K562 (cell line): Measurements from ENCODE around the gene CEP85L. TPM values are rescaled to one million over a fixed set of nuclear protein-coding genes. Genes with fewer than 3 reads are reported as not detected.

Source experiments
- ATAC-seq: fragments of 200-7000 bp; cut with Tn5 transposase; 3 replicates; pipeline ENCODE4 v1.9.1; 2020; ENCODE audit warnings: moderate library complexity
- BruUV-seq: library from RNA; stranded (reverse); fragments of 400-500 nt; replicated peaks from 2 replicates; lab custom pipeline; 2021; lab: Mats Ljungman, UMichigan
- CTCF ChIA-PET: fragments of 300-600 bp; formaldehyde crosslinking; extraction: SDS; loops from one replicate; lab custom pipeline; 2021; ENCODE audit warnings: low intra/inter-chr PET ratio; lab: Yijun Ruan, JAX
- POLR2A ChIA-PET: fragments of 300-600, 350-650 bp; sonication (Branson Sonifier 250); formaldehyde crosslinking; extraction: SDS; loops from one replicate; lab custom pipeline; 2021; ENCODE audit warnings: antibody characterized with exemption, inconsistent platforms; lab: Yijun Ruan, JAX
- DNase-seq, 4 experiments: peaks; one replicate each; pipeline versions ENCODE4 v3.0.0 to v3.0.0-alpha.2; 2011 to 2018; ENCODE audit warnings: low spot score in 3 of 4, mixed read lengths in 3 of 4; ENCODE audit errors: extremely low read depth in 1 of 4
- FAIRE-seq: peaks from 2 replicates; lab custom pipeline; 2011; peaks lifted over from hg19 to GRCh38; lab: Jason Lieb, UNC
- H2AFZ ChIP-seq: 2 replicates; pipeline ENCODE4 v1.6.0; 2011; ENCODE audit warnings: low read depth, low read length, control low read depth, inconsistent platforms
- H3K27ac ChIP-seq: fragments of 200-600 bp; 3 replicates; pipeline ENCODE4 v1.8.0; 2011; ENCODE audit warnings: low read depth, mild to moderate bottlenecking, control low read depth, inconsistent platforms, low read length, moderate library complexity, mixed read lengths; ENCODE audit errors: extremely low read depth
- H3K27me3 ChIP-seq, 2 experiments: fragments of 300-600 bp in 1 of 2; 2 replicates in 1 of 2; 3 replicates in 1 of 2; pipeline versions ENCODE4 v1.6.0 to v1.8.0; 2011; ENCODE audit warnings: inconsistent platforms in 2 of 2, low read length in 2 of 2, mild to moderate bottlenecking in 1 of 2, mixed read lengths in 1 of 2, moderate library complexity in 1 of 2; ENCODE audit not compliant: control insufficient read depth in 2 of 2, insufficient read depth in 2 of 2
- H3K36me3 ChIP-seq: fragments of 300-600 bp; 3 replicates; pipeline ENCODE4 v1.8.0; 2011; ENCODE audit warnings: mild to moderate bottlenecking, low read length, inconsistent platforms; ENCODE audit not compliant: control insufficient read depth, insufficient read depth
- H3K4me1 ChIP-seq, 2 experiments: fragments of 200-600 bp in 1 of 2; replicated peaks in 1 of 2; 2 replicates in 1 of 2; 3 replicates in 1 of 2; pipeline versions ENCODE4 v1.5.1 to v1.8.0; 2011; ENCODE audit warnings: inconsistent platforms in 2 of 2, low read length in 2 of 2, mild to moderate bottlenecking in 1 of 2, mixed read lengths in 1 of 2, moderate library complexity in 1 of 2; ENCODE audit not compliant: control insufficient read depth in 2 of 2, insufficient read depth in 2 of 2
- H3K4me2 ChIP-seq: 2 replicates; pipeline ENCODE4 v1.6.1; 2011; ENCODE audit warnings: low read length, control low read depth, inconsistent platforms, mixed read lengths; ENCODE audit not compliant: insufficient read depth
- H3K4me3 ChIP-seq: fragments of 200-600 bp; sonication (generic), shearing (Covaris generic); 2 replicates; pipeline ENCODE4 v1.5.1; 2016; ENCODE audit warnings: control low read depth, inconsistent platforms
- H3K79me2 ChIP-seq: fragments of 200-600 bp; 3 replicates; pipeline ENCODE4 v1.8.0; 2011; ENCODE audit warnings: low read length, inconsistent platforms; ENCODE audit not compliant: control insufficient read depth, insufficient read depth
- H3K9ac ChIP-seq, 2 experiments: 2 replicates each; pipeline versions ENCODE4 v1.6.0 to v1.6.1; 2011; ENCODE audit warnings: low read depth in 2 of 2, low read length in 2 of 2, control low read depth in 1 of 2, inconsistent platforms in 1 of 2, mild to moderate bottlenecking in 1 of 2, mixed read lengths in 1 of 2; ENCODE audit not compliant: insufficient read depth in 1 of 2
- H3K9me1 ChIP-seq: one replicate; pipeline ENCODE4 v1.6.0; 2011; ENCODE audit warnings: inconsistent platforms, mild to moderate bottlenecking, low read length, moderate library complexity; ENCODE audit not compliant: control insufficient read depth, insufficient read depth
- H3K9me3 ChIP-seq: replicated peaks from 2 replicates; pipeline ENCODE4 v1.5.1; 2011; ENCODE audit warnings: low read depth, low read length, inconsistent platforms; ENCODE audit not compliant: control insufficient read depth, insufficient read depth
- H4K20me1 ChIP-seq: replicated peaks from 2 replicates; pipeline ENCODE4 v1.6.1; 2011; ENCODE audit warnings: low read length, inconsistent platforms, mixed read lengths; ENCODE audit not compliant: control insufficient read depth, insufficient read depth
- ARID1B ChIP-seq: fragments of 450-650 bp; IDR thresholded peaks from 2 replicates; pipeline ENCODE4 v1.6.1; 2016; ENCODE audit warnings: antibody characterized with exemption, mild to moderate bottlenecking, inconsistent platforms
- COPS2 ChIP-seq: fragments of 450-650 bp; conservative IDR thresholded peaks from 2 replicates; pipeline ENCODE4 v1.6.1; 2016; ENCODE audit warnings: mild to moderate bottlenecking, moderate library complexity
- HNRNPK ChIP-seq: fragments of 200-400 bp; formaldehyde crosslinking; IDR thresholded peaks from one replicate; pipeline ENCODE4 v1.6.1; 2018; ENCODE audit warnings: mild to moderate bottlenecking, low read depth, low read length; ENCODE audit not compliant: poor library complexity, severe bottlenecking
- MAZ ChIP-seq, 2 experiments: fragments of 450-650 bp in 1 of 2; sonication (generic) in 1 of 2; formaldehyde crosslinking; IDR thresholded peaks in 1 of 2; conservative IDR thresholded peaks in 1 of 2; 2 replicates each; pipeline versions ENCODE4 v1.4.0 to v1.5.0; 2020; ENCODE audit warnings: mild to moderate bottlenecking in 1 of 2, missing genetic modification reagents in 1 of 2
- MTF1 ChIP-seq: fragments of 250-450 bp; sonication (Bioruptor Pico); IDR thresholded peaks from 2 replicates; pipeline ENCODE4 v1.9.0; 2021; ENCODE audit warnings: moderate library complexity, mild to moderate bottlenecking, inconsistent platforms, borderline replicate concordance
- NBN ChIP-seq: fragments of 450-650 bp; IDR thresholded peaks from 2 replicates; pipeline ENCODE4 v1.6.1; 2016; ENCODE audit warnings: low read depth, mild to moderate bottlenecking
- NFIC ChIP-seq: fragments of 450-650 bp; IDR thresholded peaks from 2 replicates; pipeline ENCODE4 v1.6.1; 2017; ENCODE audit warnings: mild to moderate bottlenecking, inconsistent platforms
- POLR2A ChIP-seq: fragments of 450-650 bp; conservative IDR thresholded peaks from 2 replicates; pipeline ENCODE4 v1.6.1; 2016
- RBM14 ChIP-seq: fragments of 200-400 bp; formaldehyde crosslinking; IDR thresholded peaks from 2 replicates; pipeline ENCODE4 v1.6.1; 2018; ENCODE audit warnings: low read depth, mild to moderate bottlenecking, low read length, moderate library complexity, borderline replicate concordance; ENCODE audit not compliant: insufficient read depth
- RFX1 ChIP-seq: fragments of 450-650 bp; IDR thresholded peaks from 2 replicates; pipeline ENCODE4 v1.6.1; 2016; ENCODE audit warnings: mild to moderate bottlenecking, moderate library complexity
- XRCC3 ChIP-seq: fragments of 450-650 bp; IDR thresholded peaks from 2 replicates; pipeline ENCODE4 v1.6.1; 2017; ENCODE audit warnings: mild to moderate bottlenecking, moderate library complexity
- ZNF133 ChIP-seq: fragments of 250-450 bp; sonication (Bioruptor Pico); IDR thresholded peaks from 2 replicates; pipeline ENCODE4 v1.4.0; 2020; ENCODE audit warnings: mild to moderate bottlenecking
- WGBS: fragments of 100-300 bp; shearing (Covaris generic); methylation state at CpG from one replicate; pipeline ENCODE4 v1.1.6; 2016; ENCODE audit warnings: low coverage, mixed read lengths; ENCODE audit not compliant: insufficient coverage; ENCODE audit errors: missing lambda C conversion rate; 5-methylcytosine and 5-hydroxymethylcytosine counted together
- in situ Hi-C: fragments of 300-500 bp; cut with MboI; formaldehyde crosslinking; loops from 4 replicates; pipeline ENCODE4 v1.15.0; 2018; ENCODE audit warnings: inconsistent platforms, mixed read lengths
- intact Hi-C: fragments of 100-400 bp; cut with micrococcal nuclease; formaldehyde crosslinking; loops from 2 replicates; pipeline ENCODE4 v1.14.2; 2022
- polyA plus RNA-seq, 8 experiments: library from polyadenylated mRNA; depleted of rRNA in 4 of 8; stranded (reverse) in 5 of 8; unstranded in 3 of 8; fragments of >200 nt; fragmentation: Nextera tagmentation in 2 of 8; fragmentation: Illumina TruSeq in 1 of 8; extraction: Ambion mirVana in 2 of 8; extraction: Trizol in 1 of 8; gene quantifications; 2 replicates each; pipeline versions ENCODE4 v1.2.1 to v1.2.3, GENCODE V29; 2011 to 2014; ENCODE audit warnings: inconsistent platforms in 1 of 8, missing spikeins in 1 of 8
- total RNA-seq, 7 experiments: library from RNA; depleted of rRNA in 6 of 7; stranded (reverse); fragments of >200 nt in 6 of 7; fragmentation: Illumina TruSeq in 2 of 7; extraction: Trizol in 2 of 7; gene quantifications; 2 replicates each; pipeline versions ENCODE4 v1.2.1 to v1.2.3, GENCODE V29; 2011 to 2021; ENCODE audit warnings: low replicate concordance in 1 of 7
- TF ChIP-seq, protein P1 (sequence below), 2 experiments: fragments of 450-650 bp in 1 of 2; IDR thresholded peaks; 2 replicates each; pipeline ENCODE4 v1.6.1; 2011 to 2017; ENCODE audit warnings: low read depth in 2 of 2, antibody characterized with exemption in 1 of 2, borderline replicate concordance in 1 of 2, low read length in 1 of 2, mild to moderate bottlenecking in 1 of 2, mixed read lengths in 1 of 2; ENCODE audit not compliant: control insufficient read depth in 1 of 2
- TF ChIP-seq, protein P2 (sequence below): fragments of 450-650 bp; formaldehyde crosslinking; IDR thresholded peaks from 2 replicates; pipeline ENCODE4 v1.4.0; 2020; ENCODE audit warnings: mild to moderate bottlenecking, mixed read lengths

The CEP85L gene
- total and polyA plus RNA-seq, 9 of the 15 experiments (the other 6 are each of a cell fraction or from before 2014, with no cell fraction given) = 4.5 to 15.8 (median 8.3) TPM

DNA sequence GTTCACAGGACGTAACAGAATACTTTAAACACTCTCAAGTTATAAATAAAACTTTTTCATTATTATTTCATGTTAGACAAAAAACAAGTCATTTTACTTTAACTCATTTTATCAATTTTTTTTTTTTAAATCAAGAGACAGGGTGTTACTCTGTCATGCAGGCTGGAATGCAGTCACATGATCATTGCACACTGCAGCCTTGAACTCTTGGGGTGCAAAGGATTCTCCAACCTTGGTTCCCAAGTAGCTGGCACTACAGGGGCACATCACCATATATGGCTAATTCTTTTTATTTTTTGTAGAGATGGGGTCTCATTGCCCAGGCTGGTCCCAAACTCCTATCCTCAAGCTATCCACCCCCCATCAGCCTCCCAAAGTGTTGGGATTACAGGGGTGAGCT lies 89.1 kb downstream of the CEP85L start:
- no peak for DNase-seq

DNA sequence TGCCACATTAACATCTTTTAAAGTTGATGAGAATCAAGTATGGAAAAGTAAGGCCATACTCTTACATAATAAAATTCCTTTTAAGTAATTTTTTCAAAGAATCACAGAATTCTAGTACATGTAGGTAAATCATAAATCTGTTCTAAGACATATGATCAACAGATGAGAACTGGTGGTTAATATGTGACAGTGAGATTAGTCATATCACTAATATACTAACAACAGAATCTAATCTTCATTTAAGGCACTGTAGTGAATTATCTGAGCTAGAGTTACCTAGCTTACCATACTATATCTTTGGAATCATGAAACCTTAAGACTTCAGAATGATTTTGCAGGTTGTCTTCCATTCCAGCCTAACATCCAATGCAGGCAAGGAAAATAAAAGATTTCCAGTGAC lies 91.7 kb downstream of the CEP85L start:
- no peaks in the 10 kb centered on the region for H3K27me3 ChIP-seq
- no peaks in the 10 kb centered on the region for H3K4me1 ChIP-seq
- no peaks in the 10 kb centered on the region for H3K9me3 ChIP-seq
- no peak overlapping the region for H3K9ac ChIP-seq
- H2AFZ ChIP-seq = no peak overlapping the region
- no peak overlapping the region for H3K27ac ChIP-seq
- H3K79me2 ChIP-seq = no peaks in the 10 kb centered on the region
- H3K9me1 ChIP-seq = no peaks in the 10 kb centered on the region
- intact Hi-C loops (no loop called here), in situ Hi-C loops (loop anchor here (10.0 kb wide), 1 partner anchor 275 kb away; no protein-coding TSS in a partner anchor)
- CTCF ChIA-PET = no interaction called here
- POLR2A ChIA-PET = no interaction called here
- DNase-seq (no peak), FAIRE-seq (no peak), ATAC-seq (no peak)
- H4K20me1 ChIP-seq = no peaks in the 10 kb centered on the region
- H3K4me3 ChIP-seq = no peak overlapping the region
- BruUV-seq = no TSS peak
- no peaks in the 10 kb centered on the region for H3K36me3 ChIP-seq
- H3K4me2 ChIP-seq = no peak overlapping the region
- TF ChIP-seq NBN (no peak), RFX1 (no peak), MTF1 (CRISPR knock-in tag) (no peak), HNRNPK (no peak), XRCC3 (no peak), RBM14 (no peak), NFIC (no peak)
- TF ChIP-seq, protein P1, sequence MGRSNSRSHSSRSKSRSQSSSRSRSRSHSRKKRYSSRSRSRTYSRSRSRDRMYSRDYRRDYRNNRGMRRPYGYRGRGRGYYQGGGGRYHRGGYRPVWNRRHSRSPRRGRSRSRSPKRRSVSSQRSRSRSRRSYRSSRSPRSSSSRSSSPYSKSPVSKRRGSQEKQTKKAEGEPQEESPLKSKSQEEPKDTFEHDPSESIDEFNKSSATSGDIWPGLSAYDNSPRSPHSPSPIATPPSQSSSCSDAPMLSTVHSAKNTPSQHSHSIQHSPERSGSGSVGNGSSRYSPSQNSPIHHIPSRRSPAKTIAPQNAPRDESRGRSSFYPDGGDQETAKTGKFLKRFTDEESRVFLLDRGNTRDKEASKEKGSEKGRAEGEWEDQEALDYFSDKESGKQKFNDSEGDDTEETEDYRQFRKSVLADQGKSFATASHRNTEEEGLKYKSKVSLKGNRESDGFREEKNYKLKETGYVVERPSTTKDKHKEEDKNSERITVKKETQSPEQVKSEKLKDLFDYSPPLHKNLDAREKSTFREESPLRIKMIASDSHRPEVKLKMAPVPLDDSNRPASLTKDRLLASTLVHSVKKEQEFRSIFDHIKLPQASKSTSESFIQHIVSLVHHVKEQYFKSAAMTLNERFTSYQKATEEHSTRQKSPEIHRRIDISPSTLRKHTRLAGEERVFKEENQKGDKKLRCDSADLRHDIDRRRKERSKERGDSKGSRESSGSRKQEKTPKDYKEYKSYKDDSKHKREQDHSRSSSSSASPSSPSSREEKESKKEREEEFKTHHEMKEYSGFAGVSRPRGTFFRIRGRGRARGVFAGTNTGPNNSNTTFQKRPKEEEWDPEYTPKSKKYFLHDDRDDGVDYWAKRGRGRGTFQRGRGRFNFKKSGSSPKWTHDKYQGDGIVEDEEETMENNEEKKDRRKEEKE (IDR thresholded peaks at IDR 0.05; ENCODE audit: borderline replicate concordance in 1 of 2, control insufficient read depth in 1 of 2, low read depth in 2 of 2, low read length in 1 of 2) = no peak

More for the DNA sequence above, 89.1 kb downstream of the CEP85L start:
- CTCF ChIA-PET = no interaction called here
- TF ChIP-seq, protein P2, sequence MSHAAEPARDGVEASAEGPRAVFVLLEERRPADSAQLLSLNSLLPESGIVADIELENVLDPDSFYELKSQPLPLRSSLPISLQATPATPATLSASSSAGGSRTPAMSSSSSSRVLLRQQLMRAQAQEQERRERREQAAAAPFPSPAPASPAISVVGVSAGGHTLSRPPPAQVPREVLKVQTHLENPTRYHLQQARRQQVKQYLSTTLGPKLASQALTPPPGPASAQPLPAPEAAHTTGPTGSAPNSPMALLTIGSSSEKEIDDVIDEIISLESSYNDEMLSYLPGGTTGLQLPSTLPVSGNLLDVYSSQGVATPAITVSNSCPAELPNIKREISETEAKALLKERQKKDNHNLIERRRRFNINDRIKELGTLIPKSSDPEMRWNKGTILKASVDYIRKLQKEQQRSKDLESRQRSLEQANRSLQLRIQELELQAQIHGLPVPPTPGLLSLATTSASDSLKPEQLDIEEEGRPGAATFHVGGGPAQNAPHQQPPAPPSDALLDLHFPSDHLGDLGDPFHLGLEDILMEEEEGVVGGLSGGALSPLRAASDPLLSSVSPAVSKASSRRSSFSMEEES (CRISPR knock-in tag) = peak; percentile 54
- TF ChIP-seq POLR2A = no peak
- TF ChIP-seq COPS2 = no peak
- no peak for TF ChIP-seq ZNF133 (CRISPR knock-in tag)
- no peak for TF ChIP-seq MAZ (CRISPR knock-in tag; conservative IDR thresholded peaks at IDR 0.05 in 1 of 2, IDR thresholded peaks at IDR 0.05 in 1 of 2)
- no peak for TF ChIP-seq ARID1B
- TF ChIP-seq, all 486 proteins: peak for 1
- no peaks in the 10 kb centered on the region for H3K27me3 ChIP-seq
- H3K4me2 ChIP-seq = no peak overlapping the region
- H3K36me3 ChIP-seq = peaks cover 10% of the 10 kb centered on the region; the same call in 2 of the 3 replicates
- intact Hi-C loops = no loop called here
- no TSS peak for BruUV-seq
- in situ Hi-C loops = no loop called here
- POLR2A ChIA-PET = no interaction called here
- 93% methylated on average over 1 of the region's 1 CpG for WGBS
- H3K4me1 ChIP-seq = no peaks in the 10 kb centered on the region
- no peaks in the 10 kb centered on the region for H3K9me3 ChIP-seq
- no peak overlapping the region for H3K9ac ChIP-seq
- H3K79me2 ChIP-seq = no peaks in the 10 kb centered on the region
- H4K20me1 ChIP-seq = no peaks in the 10 kb centered on the region
- ATAC-seq = no peak
- no peak overlapping the region for H3K27ac ChIP-seq
- H3K9me1 ChIP-seq = no peaks in the 10 kb centered on the region
- no peak overlapping the region for H3K4me3 ChIP-seq
- H2AFZ ChIP-seq = no peak overlapping the region
- no peak for FAIRE-seq
